Stimulated activated CD4-positive, alpha-beta T cell treated with anti-CD3 and anti-CD28 coated beads, Interleukin-4, amount 100 ng/mL, for 4 hours (primary cell): ENCODE data around the gene UGT1A6.

Experiments
- DNase-seq, 2 experiments: peaks; one replicate each; pipeline ENCODE4 v3.0.0-alpha.2; 2020

The UGT1A6 gene

DNA sequence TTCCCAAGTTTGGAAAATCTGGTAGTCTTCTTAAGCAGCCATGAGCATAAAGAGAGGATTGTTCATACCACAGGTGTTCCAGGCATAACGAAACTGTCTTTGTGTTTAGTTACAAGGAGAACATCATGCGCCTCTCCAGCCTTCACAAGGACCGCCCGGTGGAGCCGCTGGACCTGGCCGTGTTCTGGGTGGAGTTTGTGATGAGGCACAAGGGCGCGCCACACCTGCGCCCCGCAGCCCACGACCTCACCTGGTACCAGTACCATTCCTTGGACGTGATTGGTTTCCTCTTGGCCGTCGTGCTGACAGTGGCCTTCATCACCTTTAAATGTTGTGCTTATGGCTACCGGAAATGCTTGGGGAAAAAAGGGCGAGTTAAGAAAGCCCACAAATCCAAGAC, 79.5 kb downstream of the UGT1A6 start:
- DNase-seq = no peak

- no peak for DNase-seq
Observed at GRCh38 chr2:233772583-233772982, 79.9 kb downstream of the UGT1A6 start.

DNA sequence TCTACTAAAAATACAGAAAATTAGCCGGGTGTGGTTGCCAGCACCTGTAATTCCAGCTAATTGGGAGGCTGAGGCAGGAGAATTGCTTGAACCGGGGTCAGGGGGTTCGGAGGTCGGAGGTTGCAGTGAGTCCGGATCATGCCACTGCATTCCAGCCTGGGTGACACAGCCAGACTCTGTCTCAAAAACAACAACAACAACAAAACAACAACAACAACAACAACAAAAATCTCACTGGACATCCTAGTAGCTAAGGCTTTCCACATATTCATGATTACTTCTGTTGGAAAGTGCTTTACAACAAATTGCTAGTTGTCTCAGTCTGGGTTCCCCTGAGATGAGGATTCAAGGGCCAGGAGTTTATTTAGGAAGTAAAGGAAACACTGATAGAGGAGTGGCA, 81.2 kb downstream of the UGT1A6 start:
- DNase-seq = no peak

- no peak for DNase-seq
Observed at GRCh38 chr2:233775414-233775813, 82.7 kb downstream of the UGT1A6 start.

- DNase-seq = no peak
Observed at GRCh38 chr2:233778030-233778429, 85.3 kb downstream of the UGT1A6 start, which contains the start of gene MROH2A. Gene MROH2A (plus strand): TSS chr2:233778330. CDS start chr2:233779359, 1,029 bp downstream.

DNA sequence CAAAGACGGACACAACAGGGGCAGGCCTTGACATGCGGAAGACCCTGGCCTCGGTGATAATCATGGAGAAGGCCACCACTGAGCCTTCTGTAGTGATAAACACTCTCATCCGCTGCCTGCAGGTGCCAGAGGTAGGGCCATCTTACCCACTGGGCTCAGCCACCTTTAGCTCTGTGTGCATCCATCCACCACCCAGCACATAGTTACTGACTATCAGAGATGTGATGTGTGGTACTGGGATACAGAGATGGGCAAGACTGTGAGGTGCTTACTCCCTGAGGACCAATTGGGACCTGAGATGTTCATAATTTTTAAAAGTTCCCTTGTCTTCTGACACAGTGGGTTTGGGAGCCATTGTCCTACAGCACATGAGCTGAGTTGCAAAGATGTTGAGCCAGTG, 87.0 kb downstream of the UGT1A6 start:
- no peak for DNase-seq

DNA sequence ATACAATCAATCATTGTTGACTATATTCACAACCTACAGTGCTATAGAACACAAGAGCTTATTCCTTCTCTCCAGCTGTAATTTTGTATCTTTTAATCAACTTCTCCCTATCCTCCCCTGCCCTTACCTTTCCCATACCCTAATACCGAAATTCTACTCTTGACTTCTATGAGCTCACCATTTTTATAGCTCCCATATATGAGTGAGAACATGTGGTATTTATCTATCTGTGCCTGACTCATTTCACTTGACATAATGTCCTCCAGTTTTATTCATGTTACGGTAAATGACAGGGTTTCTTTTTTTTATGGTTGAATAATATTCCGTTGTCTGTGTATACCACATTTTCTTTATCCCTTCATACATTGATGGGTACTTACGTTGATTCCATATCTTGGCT, 88.1 kb downstream of the UGT1A6 start:
- DNase-seq = no peak

DNA sequence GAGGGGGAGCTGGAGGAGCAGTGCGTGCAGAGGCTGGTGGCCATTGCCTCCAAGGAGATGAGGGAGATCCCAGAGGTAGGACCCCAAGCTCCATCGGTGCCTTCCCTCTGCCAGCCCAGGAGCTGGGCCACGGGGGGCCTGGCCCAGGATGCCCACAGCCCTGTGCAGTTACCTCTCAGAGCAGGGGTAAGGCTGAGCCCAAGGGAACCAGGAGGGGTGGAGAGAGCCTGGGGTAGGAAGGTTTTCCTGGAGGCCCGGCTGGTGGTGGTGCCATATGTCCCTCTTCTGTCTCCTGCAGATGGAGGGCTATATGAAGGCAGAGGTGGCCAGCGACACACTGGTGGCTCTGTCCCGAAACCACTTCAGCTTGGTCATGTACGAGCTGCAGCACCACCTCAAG, 96.9 kb downstream of the UGT1A6 start:
- no peak for DNase-seq

GRCh38 chr2:233791151-233791882, 98.6 kb downstream of the UGT1A6 start:
- DNase-seq = no peak

- DNase-seq = no peak
Observed at GRCh38 chr2:233791883-233792329, 99.2 kb downstream of the UGT1A6 start.

DNA sequence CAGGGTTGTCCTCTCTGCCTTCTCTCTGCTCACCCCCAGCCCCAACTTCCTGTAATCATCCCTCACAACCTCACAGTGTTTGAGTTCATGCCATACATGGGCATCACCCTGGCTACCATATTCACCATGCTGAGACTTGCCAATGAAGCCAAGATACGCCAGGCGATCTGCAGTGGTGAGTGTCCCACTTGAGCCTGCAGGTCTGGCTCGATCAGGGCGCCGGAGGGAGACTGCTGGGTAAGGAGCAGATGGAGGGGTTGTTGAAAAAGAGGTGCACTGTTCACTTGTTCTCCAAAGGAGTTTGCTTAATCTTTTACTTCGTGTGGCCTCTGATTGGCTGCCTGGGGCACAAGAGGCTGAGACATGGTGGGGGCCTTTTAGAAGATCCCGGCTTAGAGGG, 100.0 kb downstream of the UGT1A6 start:
- DNase-seq = no peak

DNA sequence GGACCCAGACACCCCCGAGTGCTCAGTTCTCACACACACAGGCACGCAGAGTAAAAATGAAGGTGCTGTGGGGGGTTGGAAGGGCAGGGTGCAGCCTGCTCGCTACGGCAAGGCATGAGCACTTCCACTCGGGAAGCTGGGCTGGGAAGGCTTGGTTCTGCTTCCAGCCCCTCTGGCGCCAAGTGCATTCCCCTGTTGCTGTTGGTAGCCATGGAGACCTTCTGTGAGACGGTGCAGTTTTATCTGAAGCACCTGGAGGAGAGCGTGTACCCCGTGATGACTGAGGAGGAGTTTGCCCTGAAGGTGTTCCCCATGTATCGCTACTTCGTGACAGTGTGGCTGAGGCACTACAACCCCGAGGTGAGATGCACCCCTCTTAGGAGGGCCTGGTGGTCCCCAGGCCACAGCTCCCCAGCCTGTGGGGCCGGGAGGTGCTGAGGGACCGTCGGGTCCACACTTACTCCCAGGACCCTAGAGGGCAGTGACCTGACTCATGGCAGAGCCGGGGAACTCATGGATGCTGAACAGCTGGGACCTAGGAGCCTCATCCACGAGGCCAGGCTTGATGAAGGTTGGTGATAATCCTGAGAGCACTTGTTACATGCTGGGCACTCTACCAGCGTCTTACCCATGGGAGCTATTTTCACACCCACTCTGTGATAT, 100.9 kb downstream of the UGT1A6 start:
- DNase-seq = no peak

- no peak for DNase-seq
Observed at GRCh38 chr2:233794128-233794658, 101.5 kb downstream of the UGT1A6 start.

GRCh38 chr2:233795735-233796171, 103.1 kb downstream of the UGT1A6 start:
- DNase-seq = no peak

- no peak for DNase-seq
Observed at GRCh38 chr2:233796254-233796653, 103.6 kb downstream of the UGT1A6 start.

- no peak for DNase-seq
Observed at GRCh38 chr2:233798335-233799086, 105.8 kb downstream of the UGT1A6 start.

DNA sequence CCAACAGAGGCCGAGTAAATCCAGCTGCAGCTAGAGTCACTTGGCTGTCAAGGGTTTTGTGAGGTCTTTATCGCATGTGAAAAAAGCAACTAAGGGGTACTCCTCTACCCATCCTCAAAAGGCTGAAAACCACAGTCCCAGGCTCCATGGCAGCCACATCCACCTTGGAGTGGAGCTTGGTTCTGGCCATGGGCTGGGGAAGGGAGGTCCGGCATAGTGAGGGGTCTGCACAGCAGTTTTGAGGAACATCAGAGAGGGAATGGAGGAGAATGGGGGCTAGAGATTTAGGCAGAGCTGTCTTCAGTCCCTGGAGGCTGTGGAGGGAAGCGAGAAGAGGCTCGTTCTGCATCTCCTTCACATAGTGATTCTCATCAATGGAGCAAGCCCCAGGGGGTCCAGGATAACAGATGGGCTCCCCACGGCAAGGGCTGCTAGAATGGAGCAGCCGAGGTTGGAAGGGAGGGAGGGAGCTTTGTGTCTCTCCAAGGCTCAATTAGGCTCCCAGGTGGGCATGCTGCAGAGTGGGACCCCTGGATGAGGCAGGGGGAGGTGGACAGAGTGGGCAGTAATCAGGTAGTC, 106.5 kb downstream of the UGT1A6 start:
- DNase-seq = no peak

DNA sequence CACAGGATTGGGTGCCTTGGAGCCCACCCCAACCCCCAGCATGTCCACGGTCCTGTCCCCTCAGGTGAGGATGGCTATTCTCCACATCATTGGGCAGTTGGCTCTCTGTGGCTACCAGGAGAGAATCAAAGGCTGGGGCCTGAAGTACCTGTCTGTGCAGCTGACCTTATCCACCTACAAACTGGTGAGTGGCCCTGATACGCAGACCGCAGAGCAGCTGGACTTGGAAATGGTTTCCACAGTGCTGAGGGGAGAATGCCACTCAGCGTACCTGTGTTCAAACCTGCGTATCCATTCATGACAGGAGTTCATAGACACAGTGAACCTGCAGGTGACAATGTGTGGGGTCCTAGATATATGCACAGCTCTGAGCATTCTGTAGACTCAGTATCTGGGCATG, 107.0 kb downstream of the UGT1A6 start:
- no peak for DNase-seq

DNA sequence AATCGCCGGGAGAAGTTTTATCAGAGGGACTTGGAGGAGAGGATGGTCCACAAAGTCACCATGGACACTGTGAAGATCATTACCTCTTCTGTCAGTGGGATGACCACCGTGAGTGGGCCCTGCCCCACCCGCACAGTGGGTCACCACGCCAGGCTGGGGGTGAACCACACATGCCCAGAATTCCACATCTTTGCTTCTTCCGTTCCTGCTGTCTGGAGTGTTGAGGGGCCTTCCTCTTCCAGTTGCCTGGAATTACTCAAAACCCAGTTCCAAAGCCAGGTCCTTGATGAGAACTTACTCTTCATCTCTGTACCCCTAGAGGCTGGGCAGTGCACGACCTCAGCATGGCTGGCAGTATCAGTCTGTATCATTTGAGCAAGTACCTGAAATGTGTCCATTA, 107.5 kb downstream of the UGT1A6 start:
- DNase-seq = no peak

- no peak for DNase-seq
Observed at GRCh38 chr2:233801357-233802131, 108.9 kb downstream of the UGT1A6 start.

GRCh38 chr2:233802132-233802815, 109.6 kb downstream of the UGT1A6 start:
- DNase-seq = no peak
